BJ (cell line): ENCODE measurements around the gene TRPM8. TPM values are rescaled to one million over a fixed set of nuclear protein-coding genes. Genes with fewer than 3 reads are reported as not detected.

Experiments used
- CTCF ChIA-PET: fragments of 350-600 bp; formaldehyde crosslinking; extraction: SDS; loops from one replicate; lab custom pipeline; 2021; ENCODE audit warnings: antibody characterized with exemption, inconsistent platforms; lab: Yijun Ruan, JAX
- POLR2A ChIA-PET: fragments of 300-600 bp; sonication (Branson Sonifier 250); formaldehyde crosslinking; extraction: SDS; loops from one replicate; lab custom pipeline; 2021; ENCODE audit warnings: antibody characterized with exemption; lab: Charles Lee
- DNase-seq: peaks from one replicate; pipeline ENCODE4 v3.0.0-alpha.2; 2011; ENCODE audit warnings: low read depth
- H3K27me3 ChIP-seq: 2 replicates; pipeline ENCODE4 v1.6.0; 2011; ENCODE audit warnings: low read length; ENCODE audit not compliant: control insufficient read depth, insufficient read depth
- H3K36me3 ChIP-seq: 2 replicates; pipeline ENCODE4 v1.5.1; 2011; ENCODE audit warnings: low read length; ENCODE audit not compliant: control insufficient read depth, insufficient read depth
- H3K4me3 ChIP-seq: 2 replicates; pipeline ENCODE4 v1.5.1; 2011; ENCODE audit warnings: low read depth, mild to moderate bottlenecking, control low read depth, low read length
- CTCF ChIP-seq: IDR thresholded peaks from 2 replicates; pipeline ENCODE4 v1.5.1; 2011; ENCODE audit warnings: low read depth, mild to moderate bottlenecking, control low read depth, inconsistent platforms, low read length, moderate library complexity; ENCODE audit not compliant: insufficient read depth
- polyA plus RNA-seq: library from polyadenylated mRNA; depleted of rRNA; stranded (reverse); fragments of >200 nt; gene quantifications from 2 replicates; pipeline ENCODE4 v1.2.3, GENCODE V29; 2011

TRPM8 gene
- polyA plus RNA-seq, 1 experiment: not detected

GRCh38 chr2:233988581-233988980 is 71.4 kb downstream of the TRPM8 start:
- Histone ChIP-seq H3K27me3 (peaks cover 4% of the 10 kb centered on the region), H3K4me3 (no peak overlapping the region), H3K36me3 (no peaks in the 10 kb centered on the region)
- ChIA-PET CTCF (interaction anchor here (0.8 to 1.1 kb wide), 3 partner anchors 10 to 513 kb away, joined by 3 read pairs; no protein-coding TSS in a partner anchor), POLR2A (no interaction called here)
- TF ChIP-seq CTCF: no peak
- DNase-seq: no peak

- ChIA-PET POLR2A (no interaction called here), CTCF (interaction anchor here (0.7 to 1.1 kb wide), 4 partner anchors 11 to 512 kb away, joined by 3 read pairs; no protein-coding TSS in a partner anchor)
- Histone ChIP-seq H3K36me3 (no peaks in the 10 kb centered on the region), H3K27me3 (peaks cover 4% of the 10 kb centered on the region), H3K4me3 (no peak overlapping the region)
- DNase-seq: no peak
- TF ChIP-seq CTCF: no peak
These were observed 72.2 kb downstream of the TRPM8 start for GRCh38 chr2:233989221-233989858.

- ChIA-PET POLR2A (no interaction called here), CTCF (interaction anchor here (0.6 to 0.7 kb wide), 2 partner anchors 32 to 54 kb away, joined by 3 read pairs; no protein-coding TSS in a partner anchor)
- no peak for TF ChIP-seq CTCF
- H3K4me3 ChIP-seq: no peak overlapping the region
- no peaks in the 10 kb centered on the region for H3K36me3 ChIP-seq
- peaks cover 6% of the 10 kb centered on the region for H3K27me3 ChIP-seq
- no peak for DNase-seq
These were observed 73.2 kb downstream of the TRPM8 start for GRCh38 chr2:233990261-233990798.

GRCh38 chr2:233991196-233991595 is 74.0 kb downstream of the TRPM8 start:
- peaks cover 6% of the 10 kb centered on the region for H3K27me3 ChIP-seq
- DNase-seq: no peak
- ChIA-PET CTCF (no interaction called here), POLR2A (no interaction called here)
- no peaks in the 10 kb centered on the region for H3K36me3 ChIP-seq
- no peak for TF ChIP-seq CTCF
- H3K4me3 ChIP-seq: no peak overlapping the region

GRCh38 chr2:233992513-233993217 is 75.5 kb downstream of the TRPM8 start:
- DNase-seq: no peak
- ChIA-PET POLR2A (no interaction called here), CTCF (interaction anchor here (0.5 to 1.3 kb wide), 3 partner anchors 9 to 1124 kb away, joined by 3 read pairs; no protein-coding TSS in a partner anchor)
- no peak for TF ChIP-seq CTCF
- no peaks in the 10 kb centered on the region for H3K36me3 ChIP-seq
- peaks cover 6% of the 10 kb centered on the region for H3K27me3 ChIP-seq
- H3K4me3 ChIP-seq: no peak overlapping the region
